ENCODE data around the gene EIF3A.
"Not testable (repeated sequence)": the region's sequence is repeated elsewhere in the genome, so short reads cannot be mapped to it uniquely, and the experiment has no call there.

Gene EIF3A

GRCh38 chr10:119080521-119081259 is at the start of gene EIF3A:
Gene EIF3A (minus strand): TSS chr10:119080817. CDS start chr10:119080676, 141 bp downstream.
- peak; percentile 84 for DNase-seq (ENCODE audit: low read depth)

- DNase-seq (ENCODE audit: low read depth), result no peak
Observed at GRCh38 chr10:119129721-119130120, 49.1 kb upstream of the EIF3A start.

GRCh38 chr10:119125942-119126341 is 45.3 kb upstream of the EIF3A start:
- DNase-seq (ENCODE audit: low read depth), result no peak

- no peak for DNase-seq (ENCODE audit: low read depth)
Observed at GRCh38 chr10:119120875-119121274, 40.3 kb upstream of the EIF3A start.

- DNase-seq (ENCODE audit: low read depth), result no peak
Observed at GRCh38 chr10:119120413-119120867, 39.8 kb upstream of the EIF3A start.

GRCh38 chr10:119119400-119119799 is 38.8 kb upstream of the EIF3A start:
- DNase-seq (ENCODE audit: low read depth), result no peak

- no peak for DNase-seq (ENCODE audit: low read depth)
Observed at GRCh38 chr10:119118231-119118630, 37.6 kb upstream of the EIF3A start.

- no peak for DNase-seq (ENCODE audit: low read depth)
Observed at GRCh38 chr10:119116326-119116951, 35.8 kb upstream of the EIF3A start.

GRCh38 chr10:119115926-119116325 is 35.3 kb upstream of the EIF3A start:
- DNase-seq (ENCODE audit: low read depth), result no peak

GRCh38 chr10:119113751-119114732 is 33.4 kb upstream of the EIF3A start:
- no peak for DNase-seq (ENCODE audit: low read depth)

- no peak for DNase-seq (ENCODE audit: low read depth)
Observed at GRCh38 chr10:119112056-119112455, 31.4 kb upstream of the EIF3A start.

- not testable (repeated sequence) for DNase-seq (ENCODE audit: low read depth)
Observed at GRCh38 chr10:119107771-119108170, 27.2 kb upstream of the EIF3A start.

GRCh38 chr10:119107106-119107505 is 26.5 kb upstream of the EIF3A start:
- not testable (repeated sequence) for DNase-seq (ENCODE audit: low read depth)

- DNase-seq (ENCODE audit: low read depth), result not testable (repeated sequence)
Observed at GRCh38 chr10:119105899-119106298, 25.3 kb upstream of the EIF3A start.

GRCh38 chr10:119105155-119105554 is 24.5 kb upstream of the EIF3A start:
- DNase-seq (ENCODE audit: low read depth), result no peak

GRCh38 chr10:119104654-119105015 is 24.0 kb upstream of the EIF3A start:
- DNase-seq (ENCODE audit: low read depth), result no peak

- DNase-seq (ENCODE audit: low read depth), result peak; percentile 65
Observed at GRCh38 chr10:119103903-119104653, 23.5 kb upstream of the EIF3A start, which contains the start of gene DENND10. Gene DENND10 (plus strand): TSS chr10:119104113. CDS start chr10:119104143, 30 bp downstream.

- no peak for DNase-seq (ENCODE audit: low read depth)
Observed at GRCh38 chr10:119103241-119103902, 22.8 kb upstream of the EIF3A start.

- no peak for DNase-seq (ENCODE audit: low read depth)
Observed at GRCh38 chr10:119101366-119102098, 20.9 kb upstream of the EIF3A start.

Measured in stimulated activated CD4-positive, alpha-beta T cell treated with anti-CD3 and anti-CD28 coated beads, Interleukin-2, amount 100 ng/mL, for 4 hours (primary cell).